Epidermal melanocyte (primary cell): ENCODE measurements around the gene PPM1D.

Experiments
- DNase-seq: peaks from one replicate; pipeline ENCODE4 v3.0.0; 2011; ENCODE audit warnings: low spot score; ENCODE audit not compliant: insufficient read length

Gene PPM1D

GRCh38 chr17:60618080-60618479, 18.1 kb downstream of the PPM1D start:
- no peak for DNase-seq

- no peak for DNase-seq
These were observed 19.0 kb downstream of the PPM1D start for GRCh38 chr17:60618854-60619526.

GRCh38 chr17:60622961-60623360, 23.0 kb downstream of the PPM1D start:
- no peak for DNase-seq

- no peak for DNase-seq
These were observed 23.4 kb downstream of the PPM1D start for GRCh38 chr17:60623415-60623814.

GRCh38 chr17:60627124-60627523, 27.1 kb downstream of the PPM1D start:
- DNase-seq, result no peak

DNA sequence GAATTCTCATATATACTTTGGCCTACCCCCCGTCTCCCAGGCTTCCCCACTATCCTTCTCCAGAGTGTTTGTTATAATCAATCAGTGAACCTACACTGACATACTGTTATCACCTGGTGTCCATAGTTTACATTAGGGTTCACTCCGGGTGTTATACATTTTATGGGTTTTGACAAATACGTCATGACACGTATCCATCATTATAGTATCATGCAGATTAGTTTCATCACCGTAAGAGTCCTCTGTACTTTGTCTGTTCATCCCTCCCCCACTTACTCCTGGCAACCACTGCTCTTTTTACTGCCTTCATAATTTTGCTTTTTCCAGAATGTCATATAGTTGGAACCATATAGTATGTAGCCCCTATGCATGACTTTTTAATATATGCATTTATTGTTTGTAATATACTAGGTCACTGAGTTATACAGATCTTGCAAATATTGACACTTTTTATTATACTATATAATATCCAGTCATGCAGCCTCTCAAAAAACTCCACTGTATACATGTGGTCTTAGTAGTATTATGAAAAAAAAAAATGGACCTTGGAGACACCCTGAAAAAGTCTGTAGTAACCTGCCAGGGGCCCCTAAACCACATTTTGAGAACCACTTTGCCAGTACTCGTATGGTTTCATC, 28.4 kb downstream of the PPM1D start:
- DNase-seq, result no peak

- DNase-seq, result no peak
These were observed 29.1 kb downstream of the PPM1D start for GRCh38 chr17:60629120-60629519.

DNA sequence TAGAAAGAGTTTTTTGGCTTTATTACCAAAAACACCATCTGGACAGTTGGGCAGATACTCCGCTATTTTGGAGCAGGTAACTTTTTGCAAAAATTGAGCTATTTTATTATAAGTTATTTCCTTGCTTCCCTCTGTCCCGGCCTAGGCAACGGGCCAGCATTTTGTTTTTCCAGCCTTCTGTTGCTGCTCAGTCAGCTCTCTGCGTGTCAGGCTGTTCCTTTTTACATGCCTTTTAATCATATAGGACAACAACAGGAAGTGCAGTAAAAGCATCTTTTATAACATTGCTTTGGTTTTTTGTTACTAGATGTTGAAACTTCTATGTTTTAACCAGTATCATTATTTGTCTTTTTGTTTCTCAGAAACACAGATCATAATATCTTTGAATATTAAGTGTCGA, 30.4 kb downstream of the PPM1D start:
- no peak for DNase-seq

GRCh38 chr17:60631119-60631518, 31.1 kb downstream of the PPM1D start:
- DNase-seq, result no peak

DNA sequence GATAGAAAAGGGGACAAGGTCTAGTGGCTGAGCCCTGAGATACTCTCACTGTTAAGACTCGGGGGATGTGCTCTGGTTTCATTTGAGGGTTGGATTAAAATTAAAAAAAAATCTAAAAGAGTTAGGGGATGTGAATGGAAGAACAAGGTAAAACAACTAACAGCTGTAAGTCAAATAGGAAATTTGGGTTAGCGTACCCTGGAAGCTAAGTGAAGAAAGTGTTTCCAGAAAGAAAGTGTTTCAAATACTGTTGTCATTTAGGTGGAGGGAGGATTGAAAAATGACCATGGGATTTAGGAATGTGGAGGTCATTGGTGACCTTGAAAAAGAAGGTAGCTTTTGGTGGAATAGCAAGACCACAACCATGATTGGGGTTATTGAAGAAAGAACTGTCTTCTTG, 37.7 kb downstream of the PPM1D start:
- DNase-seq, result no peak

DNA sequence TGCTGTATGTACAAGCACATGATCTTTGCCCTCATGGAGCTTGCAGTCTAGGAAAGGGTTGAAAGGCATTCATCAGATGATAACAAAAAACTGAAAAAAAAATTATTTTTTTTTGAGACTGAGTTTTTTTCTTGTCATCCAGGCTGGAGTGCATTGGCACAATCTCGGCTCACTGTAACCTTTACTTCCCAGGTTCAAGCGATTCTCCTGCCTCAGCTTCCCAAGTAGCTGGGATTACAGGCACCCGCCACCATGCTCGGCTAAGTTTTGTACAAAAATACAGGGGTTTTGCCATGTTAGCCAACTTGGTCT, 39.0 kb downstream of the PPM1D start:
- DNase-seq, result no peak

GRCh38 chr17:60640503-60640902, 40.5 kb downstream of the PPM1D start:
- no peak for DNase-seq

GRCh38 chr17:60641126-60641525, 41.1 kb downstream of the PPM1D start:
- no peak for DNase-seq

- DNase-seq, result peak; percentile 53
These were observed 41.8 kb downstream of the PPM1D start for GRCh38 chr17:60641810-60642220.

DNA sequence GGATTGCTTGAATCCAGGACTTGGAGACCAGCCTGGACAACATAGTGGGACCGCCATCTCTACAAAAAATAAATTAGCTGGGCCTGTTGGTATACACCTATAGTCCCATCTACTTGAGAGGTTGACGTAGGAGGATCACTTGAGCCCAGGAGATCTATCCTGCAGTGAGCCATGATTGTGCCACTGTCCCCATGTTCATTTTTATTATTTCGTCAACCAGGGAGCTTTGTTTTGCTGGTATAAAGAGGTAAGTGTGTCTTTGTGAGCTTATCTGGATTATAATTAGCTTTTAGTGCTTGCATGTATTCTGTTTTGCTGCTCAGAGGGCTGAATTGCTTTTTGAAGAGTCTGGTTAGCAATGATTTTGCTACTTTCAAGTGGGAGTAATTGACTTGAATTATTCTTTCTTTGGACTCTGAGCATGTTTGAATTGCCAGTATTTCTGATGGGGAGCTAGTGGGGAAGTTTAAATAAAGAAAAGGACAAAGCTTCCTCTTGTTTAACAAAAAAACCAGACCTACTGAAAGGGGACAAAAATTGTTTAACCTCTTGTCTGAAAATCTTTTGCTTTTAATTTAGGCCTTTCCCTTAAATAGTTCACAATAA, 46.0 kb downstream of the PPM1D start:
- no peak for DNase-seq

- no peak for DNase-seq
These were observed 46.7 kb downstream of the PPM1D start for GRCh38 chr17:60646701-60647100.

- no peak for DNase-seq
These were observed 47.7 kb downstream of the PPM1D start for GRCh38 chr17:60647705-60648104.

DNA sequence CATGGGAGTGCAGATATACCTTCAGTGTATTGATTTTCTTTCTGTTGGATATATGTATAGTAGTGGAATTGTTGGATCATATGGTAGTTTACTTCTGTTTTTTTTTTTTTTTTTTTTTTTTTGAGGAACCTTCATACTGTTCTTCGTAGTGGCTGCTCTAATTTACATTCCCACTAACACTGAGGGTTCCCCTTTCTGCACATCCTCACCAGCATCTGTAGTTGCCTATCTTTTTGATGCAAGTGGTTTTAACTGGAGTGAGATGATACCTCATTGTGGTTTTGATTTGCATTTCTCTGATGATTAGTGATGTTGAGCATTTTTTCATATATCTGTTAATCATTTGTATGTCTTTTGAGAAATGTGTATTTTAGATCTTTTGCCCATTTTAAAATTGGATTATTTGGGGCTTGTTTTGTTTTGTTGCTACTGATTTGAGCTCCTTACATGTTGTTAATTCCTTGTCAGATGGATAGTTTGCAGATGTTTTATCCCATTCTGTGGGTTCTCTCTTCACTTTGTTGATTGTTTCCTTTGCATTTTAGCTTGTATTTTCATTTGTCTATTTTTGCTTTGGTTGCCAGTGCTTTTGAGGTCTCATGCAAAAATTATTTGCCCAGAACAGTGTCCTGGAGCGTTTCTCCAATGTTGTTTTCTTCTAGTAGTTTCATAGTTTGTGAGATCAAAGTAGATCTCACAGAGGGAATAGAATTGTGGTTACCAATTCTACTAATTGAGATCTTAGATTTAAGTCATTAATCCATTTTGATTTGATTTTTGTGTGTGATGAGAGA, 52.7 kb downstream of the PPM1D start:
- DNase-seq, result no peak

DNA sequence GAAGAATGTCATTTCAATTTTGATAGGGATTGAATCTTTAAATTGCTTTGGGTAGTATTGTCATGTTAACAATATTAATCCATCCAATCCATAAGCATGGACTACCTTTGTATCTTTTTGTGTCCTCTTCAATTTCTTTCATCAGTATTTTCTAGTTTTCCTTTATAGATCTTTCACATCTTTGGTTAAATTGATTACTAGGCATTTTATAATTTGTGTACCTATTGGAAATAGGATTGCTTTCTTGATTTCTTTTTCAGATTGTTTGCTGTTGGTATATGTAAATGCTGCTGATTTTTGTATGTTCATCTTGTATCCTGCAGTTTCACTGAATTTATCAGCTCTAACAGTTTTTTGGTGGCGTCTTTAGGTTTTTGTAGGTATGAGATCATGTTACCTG, 53.6 kb downstream of the PPM1D start:
- DNase-seq, result no peak

DNA sequence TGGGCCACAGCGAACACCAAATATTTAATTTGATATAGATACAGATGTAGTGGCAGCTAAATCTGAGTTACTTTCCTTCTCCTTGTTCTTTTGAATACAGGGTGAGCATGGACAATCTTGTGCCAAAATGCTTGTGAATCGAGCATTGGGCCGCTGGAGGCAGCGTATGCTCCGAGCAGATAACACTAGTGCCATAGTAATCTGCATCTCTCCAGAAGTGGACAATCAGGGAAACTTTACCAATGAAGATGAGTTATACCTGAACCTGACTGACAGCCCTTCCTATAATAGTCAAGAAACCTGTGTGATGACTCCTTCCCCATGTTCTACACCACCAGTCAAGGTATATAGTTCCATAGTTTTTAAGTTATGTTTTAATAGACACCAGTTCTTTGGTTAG, 56.5 kb downstream of the PPM1D start:
- DNase-seq, result no peak

DNA sequence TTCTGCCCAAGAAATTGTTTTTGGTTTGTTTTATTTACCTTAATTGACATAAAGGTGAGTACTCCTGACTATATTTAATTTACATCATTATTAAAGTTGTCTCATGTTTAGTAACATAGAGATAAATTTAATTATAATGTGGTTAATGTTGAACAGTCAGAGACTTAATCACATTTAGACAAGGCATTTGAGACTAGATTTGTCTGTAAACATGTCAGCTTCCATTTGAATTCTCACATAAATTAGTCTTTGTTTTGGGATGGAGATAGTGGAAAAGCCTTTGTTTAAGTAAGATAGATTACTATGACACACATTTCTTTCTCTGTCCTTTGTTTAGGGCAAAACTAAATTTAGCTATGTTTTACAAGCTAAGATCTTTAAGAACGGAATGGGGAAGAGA, 59.2 kb downstream of the PPM1D start:
- no peak for DNase-seq

GRCh38 chr17:60661489-60661888, 61.5 kb downstream of the PPM1D start:
- DNase-seq, result no peak
